ENCODE measurements around the gene RHBG.

DNA sequence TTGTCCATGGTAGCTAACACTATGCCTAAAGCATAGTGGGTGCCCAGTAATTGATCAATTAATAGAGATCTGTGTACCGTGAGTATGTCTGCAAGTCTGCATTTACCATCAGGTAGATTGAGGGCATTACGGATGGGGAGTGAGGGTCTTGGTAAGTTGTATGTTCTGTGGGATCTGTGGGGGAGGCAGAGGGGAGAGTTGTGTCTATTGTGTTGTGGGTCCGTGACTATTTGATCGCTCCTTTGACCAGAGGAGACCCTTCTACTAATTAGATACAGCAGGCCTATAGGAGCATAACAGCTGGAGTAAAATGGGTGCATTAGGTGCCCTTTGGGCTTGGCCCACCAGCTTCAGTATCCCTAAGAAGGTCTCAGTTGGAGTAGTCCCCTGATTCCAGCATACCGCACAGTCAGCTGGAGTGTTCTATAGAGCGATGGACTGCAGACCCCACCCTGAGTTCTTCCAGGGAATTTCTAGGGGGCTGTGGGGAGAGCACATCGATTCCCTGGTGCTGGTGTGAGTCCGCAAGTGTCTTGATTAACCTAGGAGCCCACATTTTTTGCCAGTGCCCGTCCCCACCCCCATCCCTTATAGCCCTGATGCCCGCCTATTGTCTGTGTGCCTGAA is 55.9 kb downstream of the RHBG start:
- TF ChIP-seq POLR2A (IDR thresholded peaks at IDR 0.05; ENCODE audit: low read length): no peak
- no peak for TF ChIP-seq GATA1 (IDR thresholded peaks at IDR 0.05; ENCODE audit: low read depth, low read length)

Data from erythroblast (primary cell).